Mucosa of rectum (tissue), 2 donors: ENCODE data around the gene CAMK2A.

Experiments used
- H3K27ac ChIP-seq, 2 donors: one replicate each; pipeline ENCODE4 v1.7.0; 2013; ENCODE audit warnings: inconsistent platforms in 2 of 2, low read depth in 2 of 2, low read length in 2 of 2
- H3K27me3 ChIP-seq, 2 donors: one replicate each; pipeline ENCODE4 v1.7.0; 2013; ENCODE audit warnings: low read length in 2 of 2; ENCODE audit not compliant: control insufficient read depth in 2 of 2, insufficient read depth in 2 of 2
- H3K36me3 ChIP-seq, 2 donors: one replicate each; pipeline ENCODE4 v1.7.0; 2013; ENCODE audit warnings: low read length in 2 of 2; ENCODE audit not compliant: control insufficient read depth in 2 of 2, insufficient read depth in 2 of 2
- H3K4me1 ChIP-seq, 2 donors: one replicate each; pipeline ENCODE4 v1.7.0; 2013; ENCODE audit warnings: low read length in 2 of 2, mild to moderate bottlenecking in 1 of 2; ENCODE audit not compliant: control insufficient read depth in 2 of 2, insufficient read depth in 2 of 2
- H3K4me3 ChIP-seq, 2 donors: one replicate each; pipeline ENCODE4 v1.7.0; 2013; ENCODE audit warnings: low read length in 2 of 2
- H3K9ac ChIP-seq, 2 donors: one replicate each; pipeline ENCODE4 v1.7.0; 2013; ENCODE audit warnings: low read length in 2 of 2, low read depth in 1 of 2, mild to moderate bottlenecking in 1 of 2
- H3K9me3 ChIP-seq, 2 donors: one replicate each; pipeline ENCODE4 v1.7.0; 2013; ENCODE audit warnings: low read length in 2 of 2; ENCODE audit not compliant: control insufficient read depth in 2 of 2
- donor health status: healthy.
- donor health status: Normal muscosa, but diverticular disease.

The CAMK2A gene

DNA sequence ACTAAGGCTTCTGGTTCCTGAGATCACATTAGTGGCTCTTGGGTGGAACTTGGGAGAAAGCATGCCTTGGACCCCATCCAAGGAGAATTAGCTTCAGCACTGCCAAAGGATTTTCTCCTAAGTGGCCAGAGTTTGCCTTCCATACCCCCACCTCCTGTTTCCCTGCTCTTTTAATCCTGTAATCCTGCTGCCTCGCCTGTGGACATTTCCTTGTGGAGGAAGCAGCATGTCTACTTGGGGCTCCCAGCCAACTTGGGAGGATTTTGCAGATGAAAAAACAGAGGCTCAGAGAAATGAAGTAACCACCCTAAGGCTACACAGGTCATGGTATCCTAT, 11.6 kb upstream of the CAMK2A start:
- H3K27me3 ChIP-seq, result peaks cover 5 to 18% of the 10 kb centered on the region in 2 donors
- H3K9ac ChIP-seq, result no peak overlapping the region
- peak overlapping the region in 1 of 2 donors; percentile 2 for H3K4me3 ChIP-seq
- no peaks in the 10 kb centered on the region for H3K9me3 ChIP-seq
- no peaks in the 10 kb centered on the region for H3K36me3 ChIP-seq
- H3K27ac ChIP-seq, result no peak overlapping the region
- H3K4me1 ChIP-seq, result no peaks in the 10 kb centered on the region

DNA sequence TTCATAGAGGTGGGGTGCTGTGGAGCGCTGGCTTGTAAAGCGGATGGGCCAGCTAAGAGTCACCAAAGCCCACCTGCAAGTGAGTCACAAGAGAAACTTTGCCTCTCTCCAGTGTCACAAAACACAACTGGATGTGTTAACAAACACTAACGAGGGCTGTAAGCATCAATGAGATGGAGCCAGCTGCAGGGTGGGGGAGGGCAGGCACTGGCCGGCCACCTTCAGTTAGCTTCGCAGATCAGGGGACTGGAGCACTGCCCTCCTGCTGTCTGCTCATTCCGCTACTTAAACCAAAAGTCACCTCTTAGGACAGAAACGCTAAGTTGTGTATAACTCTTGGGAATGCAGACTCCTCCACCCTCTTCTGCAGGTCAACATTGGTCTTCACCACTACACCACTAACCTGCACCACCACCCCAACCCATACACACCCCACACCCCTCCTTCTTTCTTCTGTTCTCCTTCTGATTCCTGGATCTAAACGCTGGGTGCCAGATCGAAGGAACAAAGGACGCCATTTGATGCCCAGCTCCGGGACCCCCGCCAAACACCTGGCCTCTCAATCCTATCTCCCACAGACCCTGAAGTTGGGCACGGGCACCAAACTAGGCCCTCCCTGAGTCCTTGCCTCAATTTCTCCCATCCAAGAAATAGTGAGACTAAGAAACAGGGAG, 11.1 kb upstream of the CAMK2A start:
- Histone ChIP-seq H3K4me1 (no peaks in the 10 kb centered on the region), H3K27me3 (peaks cover 5 to 18% of the 10 kb centered on the region in 2 donors), H3K27ac (no peak overlapping the region), H3K9ac (no peak overlapping the region), H3K9me3 (no peaks in the 10 kb centered on the region), H3K36me3 (no peaks in the 10 kb centered on the region), H3K4me3 (peak overlapping the region in 1 of 2 donors; percentile 2)

DNA sequence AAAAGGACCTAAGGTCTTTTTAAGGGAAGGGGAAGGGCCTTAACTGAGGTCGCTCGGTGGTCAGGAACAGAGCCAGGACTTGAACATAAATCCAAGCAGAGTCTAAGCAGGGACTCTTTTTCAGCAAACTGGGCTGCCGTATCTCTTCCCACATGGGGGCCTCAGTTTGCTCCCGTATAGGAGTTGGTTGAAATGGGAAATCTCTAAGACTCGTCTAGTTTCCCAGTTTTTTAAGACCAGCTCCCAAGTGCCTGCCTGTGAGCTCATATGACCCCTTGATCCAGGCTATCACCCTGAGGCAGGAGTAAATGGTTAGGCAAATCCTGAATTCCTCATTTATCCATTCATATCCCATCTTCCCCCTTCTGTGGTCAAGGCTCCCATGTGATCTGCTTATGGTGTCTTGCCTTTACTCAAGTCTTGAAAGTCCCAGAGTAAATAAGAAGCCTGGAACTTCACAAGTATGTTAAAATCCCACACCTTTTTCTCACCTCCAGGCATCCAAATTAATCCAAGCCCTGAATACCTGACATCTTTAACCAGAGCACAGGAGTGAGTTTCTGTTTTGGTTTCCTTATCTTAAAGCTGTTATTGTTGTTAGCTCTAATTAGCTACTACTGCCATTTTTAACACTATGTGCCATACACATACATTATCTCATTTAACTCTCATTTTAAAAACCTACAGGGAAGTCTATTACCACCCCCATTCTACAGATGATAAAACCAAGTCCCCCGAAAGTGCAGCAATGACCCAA, 10.2 kb upstream of the CAMK2A start:
- no peak overlapping the region for H3K9ac ChIP-seq
- peak overlapping the region; percentile 23 to 28 for H3K27ac ChIP-seq
- no peaks in the 10 kb centered on the region for H3K4me1 ChIP-seq

DNA sequence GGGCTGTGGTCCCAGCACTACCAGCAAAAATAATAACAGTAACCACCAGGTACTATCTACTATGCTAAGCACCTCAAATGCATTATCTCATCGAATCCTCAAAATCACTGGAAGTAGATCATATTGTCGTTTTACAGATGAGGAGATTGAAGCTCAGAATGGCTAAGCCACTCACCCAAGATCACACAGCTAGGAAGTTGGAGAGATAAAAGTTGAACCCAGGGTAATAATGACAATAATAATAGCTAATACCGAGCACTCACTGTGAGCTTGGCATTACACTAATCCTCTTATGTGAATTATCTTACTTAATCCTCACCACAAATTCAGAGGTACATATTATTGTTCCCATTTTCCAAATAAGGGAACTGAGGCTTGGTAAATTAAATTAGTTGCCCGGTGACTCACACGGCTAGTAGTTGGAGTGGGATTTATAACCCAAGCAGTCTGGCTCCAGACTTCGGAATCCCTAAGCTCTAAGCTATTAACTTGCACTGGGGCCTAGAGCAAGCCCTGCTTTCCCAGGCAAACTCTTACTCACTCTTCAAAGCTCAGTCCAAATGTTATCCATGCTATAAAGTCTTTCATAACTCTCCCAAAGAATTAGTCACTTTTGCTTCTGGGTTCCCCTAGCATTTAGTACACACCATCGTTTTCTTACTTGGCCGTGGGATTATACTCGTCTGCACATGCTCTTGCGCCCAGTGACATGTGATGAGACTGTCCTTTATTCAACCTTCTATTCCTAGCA, 9.3 kb upstream of the CAMK2A start:
- Histone ChIP-seq H3K36me3 (no peaks in the 10 kb centered on the region), H3K4me3 (no peak overlapping the region), H3K9ac (no peak overlapping the region), H3K27me3 (peaks cover 5 to 18% of the 10 kb centered on the region in 2 donors), H3K9me3 (no peaks in the 10 kb centered on the region), H3K4me1 (no peaks in the 10 kb centered on the region), H3K27ac (peak overlapping the region; percentile 23 to 28)

More for the DNA sequence above, 10.2 kb upstream of the CAMK2A start:
- no peaks in the 10 kb centered on the region for H3K36me3 ChIP-seq
- H3K27me3 ChIP-seq, result peaks cover 5 to 18% of the 10 kb centered on the region in 2 donors
- H3K4me3 ChIP-seq, result no peak overlapping the region
- H3K9me3 ChIP-seq, result no peaks in the 10 kb centered on the region

DNA sequence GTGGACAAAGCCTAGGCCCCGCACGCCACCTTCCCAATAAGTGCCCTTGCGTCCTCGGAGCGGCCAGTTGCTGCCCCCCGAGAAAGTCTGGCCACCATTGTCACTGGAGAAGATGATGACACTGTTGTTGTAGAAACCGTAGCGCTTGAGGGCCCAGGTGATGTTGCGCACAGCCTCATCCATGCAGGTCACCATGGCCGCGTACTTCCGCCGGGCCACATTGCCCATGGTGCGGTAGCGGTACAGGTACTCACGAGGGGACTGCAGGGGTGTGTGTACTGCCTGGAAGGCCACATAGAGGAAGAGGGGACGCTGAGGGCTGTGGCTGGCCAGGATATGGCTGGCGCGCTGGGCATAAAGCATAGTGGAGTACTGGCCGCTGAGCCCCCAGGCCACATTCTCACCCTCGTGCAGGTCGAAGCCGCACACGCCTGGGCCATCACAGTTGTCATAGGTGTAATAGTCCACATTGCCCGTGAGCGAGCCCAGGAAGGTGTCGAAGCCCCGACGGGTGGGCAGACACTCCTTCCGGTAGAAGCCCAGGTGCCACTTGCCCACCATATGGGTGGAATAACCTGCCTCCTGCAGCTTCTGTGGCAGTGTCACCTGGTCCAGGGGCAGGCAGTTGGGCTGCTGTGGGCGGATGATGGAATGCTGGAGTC, 8.5 kb upstream of the CAMK2A start:
- Histone ChIP-seq H3K9me3 (no peaks in the 10 kb centered on the region), H3K36me3 (no peaks in the 10 kb centered on the region), H3K4me1 (no peaks in the 10 kb centered on the region), H3K27ac (no peak overlapping the region), H3K27me3 (peaks cover 4 to 12% of the 10 kb centered on the region in 2 donors), H3K4me3 (no peak overlapping the region), H3K9ac (no peak overlapping the region)

DNA sequence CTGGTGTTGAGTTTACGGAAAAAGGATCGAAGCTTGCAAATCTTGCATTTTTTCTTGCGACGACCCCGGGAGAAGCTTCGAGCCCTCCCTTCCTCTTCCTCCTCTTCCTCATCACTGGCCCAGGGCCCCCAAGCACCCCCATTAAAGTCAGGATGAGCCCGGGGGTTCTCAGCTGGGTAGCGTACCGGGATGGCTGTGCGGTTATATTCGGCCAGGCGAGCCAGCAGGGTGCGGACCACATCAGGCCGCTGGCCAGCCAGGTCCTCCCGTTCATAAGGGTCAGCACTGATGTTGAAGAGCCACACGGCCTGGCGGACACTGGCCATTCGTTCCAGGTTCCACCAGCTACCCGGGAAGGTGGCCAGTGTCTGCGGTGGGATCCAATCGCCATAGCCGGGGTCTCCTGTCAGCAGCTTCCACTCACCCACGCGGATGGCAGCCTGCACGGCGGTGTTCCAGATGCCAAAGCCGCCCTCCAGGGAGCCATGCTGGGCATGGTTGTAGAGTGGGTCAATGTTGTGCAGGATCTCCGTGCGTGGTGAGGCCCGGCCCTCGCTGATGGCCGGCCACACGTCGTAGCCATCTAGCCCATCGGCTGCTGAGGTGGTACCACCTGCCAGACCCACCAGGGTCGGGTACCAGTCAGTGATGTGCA, 7.8 kb upstream of the CAMK2A start:
- H3K27me3 ChIP-seq, result peaks cover 0 to 9% of the 10 kb centered on the region in 2 donors
- no peaks in the 10 kb centered on the region for H3K9me3 ChIP-seq
- no peak overlapping the region for H3K27ac ChIP-seq
- H3K9ac ChIP-seq, result no peak overlapping the region
- H3K4me1 ChIP-seq, result no peaks in the 10 kb centered on the region
- no peak overlapping the region for H3K4me3 ChIP-seq
- no peaks in the 10 kb centered on the region for H3K36me3 ChIP-seq

DNA sequence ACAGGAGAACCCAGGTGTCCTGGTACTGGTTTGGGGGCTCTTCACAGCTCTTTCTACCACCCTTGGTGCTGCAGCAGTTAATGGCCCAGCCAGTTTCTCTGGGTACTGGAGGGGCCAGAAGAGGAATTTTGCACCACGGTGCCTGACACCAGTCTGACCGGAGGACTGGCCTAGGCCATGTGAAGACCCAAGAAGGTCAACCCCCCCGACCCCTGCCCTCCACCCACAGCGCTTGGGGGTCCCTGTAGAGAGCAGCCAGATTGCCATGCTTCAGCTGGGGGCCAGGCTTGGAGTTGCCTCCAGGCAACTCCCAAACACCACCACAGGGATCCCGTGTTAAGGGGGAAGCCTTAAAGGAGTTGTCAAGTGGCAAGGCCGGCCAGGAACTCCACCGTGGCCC, 6.9 kb upstream of the CAMK2A start:
- Histone ChIP-seq H3K4me3 (no peak overlapping the region), H3K4me1 (no peaks in the 10 kb centered on the region), H3K27ac (no peak overlapping the region), H3K27me3 (peaks cover 0 to 5% of the 10 kb centered on the region in 2 donors), H3K9ac (no peak overlapping the region), H3K9me3 (no peaks in the 10 kb centered on the region), H3K36me3 (no peaks in the 10 kb centered on the region)

DNA sequence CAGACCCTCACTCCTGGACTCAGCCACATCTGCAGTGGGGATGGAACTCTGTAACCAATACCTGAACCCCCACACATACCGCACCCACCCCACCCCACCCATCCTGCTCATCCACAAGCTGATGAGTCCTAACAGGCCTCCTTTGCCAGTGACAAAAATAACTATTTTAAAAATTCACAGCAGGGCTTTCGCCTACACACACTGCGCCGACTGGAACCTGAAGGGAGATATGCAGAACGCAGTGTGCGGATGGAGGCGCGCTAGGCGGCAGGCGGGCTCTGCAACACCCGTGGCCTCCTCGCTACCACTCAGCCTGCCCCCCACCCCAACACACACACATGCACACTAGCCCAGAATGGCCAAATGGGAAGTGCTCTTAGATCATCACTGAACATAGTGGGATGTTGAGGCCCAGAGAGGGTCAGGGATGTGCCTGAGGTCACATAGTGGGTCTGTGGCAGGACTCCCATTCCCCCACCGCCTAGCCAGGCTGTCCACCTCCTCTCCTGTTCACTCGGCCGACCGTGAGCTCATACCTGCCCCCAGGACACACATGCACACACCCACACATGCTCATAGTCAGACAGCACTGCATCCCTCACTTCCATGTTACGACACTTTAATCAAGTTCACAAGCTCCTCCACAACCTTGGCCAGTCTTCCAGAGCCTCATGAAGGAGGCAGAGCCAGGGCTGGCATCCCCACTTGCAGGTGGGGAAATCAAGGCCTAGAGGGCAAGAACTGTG, 6.3 kb upstream of the CAMK2A start:
- H3K36me3 ChIP-seq, result no peaks in the 10 kb centered on the region
- no peaks in the 10 kb centered on the region for H3K4me1 ChIP-seq
- H3K9ac ChIP-seq, result no peak overlapping the region
- no peak overlapping the region for H3K4me3 ChIP-seq
- no peaks in the 10 kb centered on the region for H3K9me3 ChIP-seq
- H3K27ac ChIP-seq, result no peak overlapping the region
- peaks cover 0 to 3% of the 10 kb centered on the region in 2 donors for H3K27me3 ChIP-seq

DNA sequence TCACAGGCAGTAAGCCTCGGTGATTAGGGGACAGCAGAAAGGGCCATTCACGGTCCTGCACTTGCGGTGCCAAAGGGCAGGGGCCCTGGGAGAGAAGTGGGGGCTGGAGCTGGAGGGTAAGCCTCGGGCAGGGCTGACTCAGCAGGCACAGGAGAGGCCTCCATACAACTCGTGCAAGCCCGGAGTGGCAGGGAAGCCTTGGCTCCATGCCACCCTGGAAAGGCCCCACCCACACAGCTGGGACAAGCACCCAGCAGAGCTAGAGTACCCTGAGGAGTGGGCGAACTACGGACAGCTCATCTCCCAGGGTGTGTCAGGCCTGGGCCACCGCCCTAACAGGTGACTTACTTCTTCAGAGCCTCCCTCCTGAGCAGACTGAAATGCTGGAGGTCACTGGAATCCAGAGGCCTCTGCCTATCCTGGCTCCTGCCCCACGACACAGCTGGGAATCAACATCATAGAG, 5.6 kb upstream of the CAMK2A start:
- Histone ChIP-seq H3K9ac (no peak overlapping the region), H3K4me3 (no peak overlapping the region), H3K9me3 (no peaks in the 10 kb centered on the region), H3K27ac (no peak overlapping the region), H3K36me3 (no peaks in the 10 kb centered on the region), H3K4me1 (no peaks in the 10 kb centered on the region), H3K27me3 (no peaks in the 10 kb centered on the region)
